Lung (tissue), 12 donors: ENCODE data around the gene ZFP90. TPM values are rescaled to one million over a fixed set of nuclear protein-coding genes. Genes with fewer than 3 reads are reported as not detected.

Source experiments
- ATAC-seq: fragments of 200-7000 bp; cut with Tn5 transposase; one replicate; pipeline ENCODE4 v1.9.1; 2020; ENCODE audit warnings: moderate number of reproducible peaks; ENCODE audit not compliant: insufficient read depth, low FRiP score
- DNase-seq, 3 donors: peaks; one replicate each; pipeline ENCODE4 v3.0.0-alpha.2; 2013 to 2017
- H3K27ac ChIP-seq, 2 donors: one replicate each; pipeline ENCODE4 v1.5.1; 2013; ENCODE audit warnings: mild to moderate bottlenecking in 2 of 2, moderate library complexity in 2 of 2, control low read depth in 1 of 2, inconsistent platforms in 1 of 2, low read depth in 1 of 2, low read length in 1 of 2
- H3K27me3 ChIP-seq, 3 donors: one replicate each; pipeline ENCODE4 v1.5.1; 2013; ENCODE audit warnings: low read length in 2 of 3; ENCODE audit not compliant: control insufficient read depth in 3 of 3, insufficient read depth in 3 of 3
- H3K36me3 ChIP-seq, 4 donors: one replicate each; pipeline ENCODE4 v1.5.1; 2013; ENCODE audit warnings: low read length in 4 of 4, mild to moderate bottlenecking in 1 of 4, moderate library complexity in 1 of 4; ENCODE audit not compliant: control insufficient read depth in 4 of 4, insufficient read depth in 4 of 4
- H3K4me1 ChIP-seq, 5 donors: one replicate each; pipeline ENCODE4 v1.5.1; 2013; ENCODE audit warnings: low read length in 5 of 5, mild to moderate bottlenecking in 2 of 5, moderate library complexity in 1 of 5; ENCODE audit not compliant: control insufficient read depth in 5 of 5, insufficient read depth in 5 of 5
- H3K4me3 ChIP-seq: one replicate; pipeline ENCODE4 v1.5.1; 2013; ENCODE audit warnings: mild to moderate bottlenecking, control low read depth, moderate library complexity
- H3K9ac ChIP-seq, 2 donors: one replicate each; pipeline ENCODE4 v1.5.1; 2013; ENCODE audit warnings: low read length in 2 of 2, control low read depth in 1 of 2; ENCODE audit not compliant: insufficient read depth in 1 of 2
- H3K9me3 ChIP-seq, 4 donors: one replicate each; pipeline ENCODE4 v1.5.1; 2013; ENCODE audit warnings: low read length in 3 of 4, mild to moderate bottlenecking in 1 of 4, moderate library complexity in 1 of 4; ENCODE audit not compliant: control insufficient read depth in 4 of 4, insufficient read depth in 3 of 4
- CTCF ChIP-seq: IDR thresholded peaks from 2 replicates; pipeline ENCODE4 v1.5.1; 2012; ENCODE audit warnings: mild to moderate bottlenecking; ENCODE audit errors: control extremely low read depth, extremely low read depth
- WGBS, 2 donors: extraction: QIAGEN DNeasy Blood & Tissue Kit; methylation state at CpG; one replicate each; pipeline ENCODE4 v1.1.7; 2013; 5-methylcytosine and 5-hydroxymethylcytosine counted together
- polyA plus RNA-seq, 2 donors: library from polyadenylated mRNA; stranded (reverse); fragments of 200-250 nt; gene quantifications; one replicate each; pipeline ENCODE4 v1.2.1, GENCODE V29; 2013
- total RNA-seq, 2 donors: library from RNA; depleted of rRNA in 1 of 2; stranded (reverse); fragments of >200 nt in 1 of 2; gene quantifications; one replicate each; pipeline ENCODE4 v1.2.1, GENCODE V29; 2014 to 2021
- donor health status: control.
- donor health status: control.
- donor health status: Bipolar disorder and iron deficiency.
- donor health status: healthy.
- donor health status: DM: yes; HTN: yes; CAD: no.

ZFP90 gene
- total and polyA plus RNA-seq, 4 donors: 5.9 to 39.6 (median 12.6) TPM

GRCh38 chr16:68526143-68526781, 12.8 kb upstream of the ZFP90 start:
- Histone ChIP-seq H3K27me3 (no peaks in the 10 kb centered on the region), H3K9ac (no peak overlapping the region), H3K4me1 (peaks cover 0 to 13% (median 0%) of the 10 kb centered on the region in 5 donors), H3K9me3 (no peaks in the 10 kb centered on the region), H3K4me3 (no peak overlapping the region), H3K27ac (no peak overlapping the region), H3K36me3 (no peaks in the 10 kb centered on the region)
- ATAC-seq (no peak), DNase-seq (no peak)
- WGBS, 2 donors: 85 to 87% methylated on average over 17 of the region's 17 CpGs
- TF ChIP-seq CTCF: no peak

- Histone ChIP-seq H3K27me3 (no peaks in the 10 kb centered on the region), H3K4me3 (no peak overlapping the region), H3K27ac (no peak overlapping the region), H3K9me3 (no peaks in the 10 kb centered on the region), H3K9ac (no peak overlapping the region), H3K4me1 (peaks cover 0 to 13% (median 0%) of the 10 kb centered on the region in 5 donors), H3K36me3 (no peaks in the 10 kb centered on the region)
- ATAC-seq: no peak
- 94 to 98% methylated on average over 29 of the region's 29 CpGs for WGBS, 2 donors
- no peak for DNase-seq
- no peak for TF ChIP-seq CTCF
Measured at GRCh38 chr16:68526782-68527145, 12.3 kb upstream of the ZFP90 start.

- 57 to 66% methylated on average over 2 of the region's 2 CpGs for WGBS, 2 donors
- Histone ChIP-seq H3K9ac (no peak overlapping the region), H3K4me3 (no peak overlapping the region), H3K9me3 (no peaks in the 10 kb centered on the region), H3K27ac (no peak overlapping the region), H3K27me3 (no peaks in the 10 kb centered on the region), H3K36me3 (no peaks in the 10 kb centered on the region), H3K4me1 (peaks cover 0 to 13% (median 0%) of the 10 kb centered on the region in 5 donors)
- TF ChIP-seq CTCF: no peak
- DNase-seq: no peak
- ATAC-seq: no peak
Measured at GRCh38 chr16:68528233-68528632, 10.9 kb upstream of the ZFP90 start.
